SK-N-SH treated with all-trans-retinoic acid at 6 μM for 48 hours (cell line): Measurements from ENCODE around the gene SMIM27.
A peak's percentile ranks its signal among the peaks of the same experiment; 100 is the strongest.

Experiments used
- ATAC-seq: fragments of 200-7000 bp; cut with Tn5 transposase; 3 replicates; pipeline ENCODE4 v1.9.1; 2020; ENCODE audit warnings: mild to moderate bottlenecking, moderate library complexity
- ARNTL ChIP-seq: fragments of 450-650 bp; formaldehyde crosslinking; IDR thresholded peaks from 2 replicates; pipeline ENCODE4 v1.5.0; 2020; ENCODE audit warnings: low read depth, mild to moderate bottlenecking, moderate library complexity, borderline replicate concordance
- BACH2 ChIP-seq: fragments of 250-450 bp; sonication (Bioruptor Pico); IDR thresholded peaks from 2 replicates; pipeline ENCODE4 v1.9.0; 2021; ENCODE audit warnings: mild to moderate bottlenecking, borderline replicate concordance
- CREB5 ChIP-seq: fragments of 250-450 bp; sonication (Bioruptor Pico); IDR thresholded peaks from 2 replicates; pipeline ENCODE4 v1.5.1; 2020; ENCODE audit warnings: low read depth, mild to moderate bottlenecking, moderate library complexity
- CSDC2 ChIP-seq: fragments of 250-450 bp; sonication (Bioruptor Pico); IDR thresholded peaks from 2 replicates; pipeline ENCODE4 v1.5.0; 2020; ENCODE audit warnings: mild to moderate bottlenecking, moderate library complexity
- ESRRG ChIP-seq: fragments of 250-450 bp; sonication (Bioruptor Pico); IDR thresholded peaks from 2 replicates; pipeline ENCODE4 v1.6.1; 2021; ENCODE audit warnings: mild to moderate bottlenecking
- GLIS3 ChIP-seq: fragments of 250-450 bp; sonication (Bioruptor Pico); IDR thresholded peaks from 2 replicates; pipeline ENCODE4 v1.5.0; 2020; ENCODE audit warnings: mild to moderate bottlenecking, moderate library complexity
- ISL1 ChIP-seq: fragments of 250-450 bp; sonication (Bioruptor Pico); IDR thresholded peaks from 2 replicates; pipeline ENCODE4 v2.1.2; 2022; ENCODE audit warnings: mild to moderate bottlenecking, moderate library complexity
- OSR1 ChIP-seq: fragments of 250-450 bp; sonication (Bioruptor Pico); IDR thresholded peaks from 2 replicates; pipeline ENCODE4 v1.8.0; 2022; ENCODE audit warnings: moderate library complexity, mild to moderate bottlenecking, inconsistent platforms
- PATZ1 ChIP-seq: fragments of 250-450 bp; sonication (Bioruptor Pico); IDR thresholded peaks from 2 replicates; pipeline ENCODE4 v1.8.0; 2020; ENCODE audit warnings: mild to moderate bottlenecking, moderate library complexity, borderline replicate concordance
- POU6F1 ChIP-seq: fragments of 250-450 bp; sonication (Bioruptor Pico); IDR thresholded peaks from 2 replicates; pipeline ENCODE4 v1.8.0; 2021; ENCODE audit warnings: low read depth, mild to moderate bottlenecking, moderate library complexity, borderline replicate concordance
- PPARA ChIP-seq: fragments of 250-450 bp; sonication (Bioruptor Pico); IDR thresholded peaks from 2 replicates; pipeline ENCODE4 v1.5.0; 2020; ENCODE audit warnings: mild to moderate bottlenecking, borderline replicate concordance
- RARB ChIP-seq: fragments of 250-450 bp; sonication (Bioruptor Pico); IDR thresholded peaks from 2 replicates; pipeline ENCODE4 v1.8.0; 2021; ENCODE audit warnings: mild to moderate bottlenecking, moderate library complexity
- SNAI2 ChIP-seq: fragments of 250-450 bp; sonication (Bioruptor Pico); IDR thresholded peaks from 2 replicates; pipeline ENCODE4 v1.5.0; 2020; ENCODE audit warnings: mild to moderate bottlenecking, moderate library complexity
- TCF4 ChIP-seq: fragments of 250-450 bp; sonication (Bioruptor Pico); IDR thresholded peaks from 2 replicates; pipeline ENCODE4 v1.8.0; 2021; ENCODE audit warnings: mild to moderate bottlenecking, moderate library complexity, borderline replicate concordance
- TOX ChIP-seq: fragments of 250-450 bp; sonication (Bioruptor Pico); IDR thresholded peaks from 2 replicates; pipeline ENCODE4 v1.8.0; 2021; ENCODE audit warnings: mild to moderate bottlenecking, moderate library complexity, borderline replicate concordance
- TSHZ2 ChIP-seq: fragments of 250-450 bp; sonication (Bioruptor Pico); IDR thresholded peaks from 2 replicates; pipeline ENCODE4 v1.5.0; 2020; ENCODE audit warnings: mild to moderate bottlenecking, moderate library complexity
- ZC3H10 ChIP-seq: fragments of 250-450 bp; sonication (Bioruptor Pico); IDR thresholded peaks from 2 replicates; pipeline ENCODE4 v1.5.1; 2021; ENCODE audit warnings: mild to moderate bottlenecking, moderate library complexity
- ZFP3 ChIP-seq: fragments of 250-450 bp; sonication (Bioruptor Pico); IDR thresholded peaks from 2 replicates; pipeline ENCODE4 v1.5.0; 2020; ENCODE audit warnings: mild to moderate bottlenecking, moderate library complexity
- ZFP30 ChIP-seq: fragments of 450-650 bp; formaldehyde crosslinking; IDR thresholded peaks from 2 replicates; pipeline ENCODE4 v1.5.0; 2022; ENCODE audit warnings: mild to moderate bottlenecking, moderate library complexity
- ZNF565 ChIP-seq: fragments of 450-650 bp; formaldehyde crosslinking; conservative IDR thresholded peaks from 2 replicates; pipeline ENCODE4 v1.5.0; 2020; ENCODE audit warnings: low read depth, mild to moderate bottlenecking, moderate library complexity
- ZNF70 ChIP-seq: fragments of 450-650 bp; formaldehyde crosslinking; IDR thresholded peaks from 2 replicates; pipeline ENCODE4 v1.5.0; 2020; ENCODE audit warnings: mild to moderate bottlenecking, moderate library complexity
- ZNF8 ChIP-seq: fragments of 450-650 bp; formaldehyde crosslinking; IDR thresholded peaks from 2 replicates; pipeline ENCODE4 v1.5.0; 2020; ENCODE audit warnings: mild to moderate bottlenecking, moderate library complexity

SMIM27 gene

GRCh38 chr9:32566770-32567169, 14.6 kb downstream of the SMIM27 start:
- no peak for TF ChIP-seq SNAI2 (CRISPR knock-in tag)
- TF ChIP-seq CSDC2 (CRISPR knock-in tag), result no peak
- no peak for TF ChIP-seq RARB (CRISPR knock-in tag)
- TF ChIP-seq OSR1 (CRISPR knock-in tag), result no peak
- TF ChIP-seq ISL1 (CRISPR knock-in tag), result no peak
- TF ChIP-seq ZC3H10 (CRISPR knock-in tag), result no peak
- no peak for TF ChIP-seq ZNF8 (CRISPR knock-in tag)
- no peak for TF ChIP-seq BACH2
- no peak for TF ChIP-seq PPARA (CRISPR knock-in tag)
- TF ChIP-seq POU6F1, result no peak
- TF ChIP-seq TOX (CRISPR knock-in tag), result no peak
- TF ChIP-seq ZFP3 (CRISPR knock-in tag), result no peak
- no peak for TF ChIP-seq ESRRG (CRISPR knock-in tag)
- TF ChIP-seq GLIS3 (CRISPR knock-in tag), result no peak
- no peak for ATAC-seq

GRCh38 chr9:32570262-32570661, 18.1 kb downstream of the SMIM27 start:
- ATAC-seq, result no peak
- no peak for TF ChIP-seq ZFP30 (CRISPR knock-in tag)
- TF ChIP-seq ISL1 (CRISPR knock-in tag), result no peak
- TF ChIP-seq TSHZ2 (CRISPR knock-in tag), result no peak
- no peak for TF ChIP-seq CREB5 (CRISPR knock-in tag)
- TF ChIP-seq TCF4 (CRISPR knock-in tag), result peak; percentile 22; the same call in 1 of the 2 replicates
- no peak for TF ChIP-seq TOX (CRISPR knock-in tag)

GRCh38 chr9:32571969-32572899, 20.1 kb downstream of the SMIM27 start:
- no peak for TF ChIP-seq ESRRG (CRISPR knock-in tag)
- no peak for TF ChIP-seq ZC3H10 (CRISPR knock-in tag)
- TF ChIP-seq ZNF70, result no peak
- TF ChIP-seq ARNTL (CRISPR knock-in tag), result no peak
- TF ChIP-seq ZFP30 (CRISPR knock-in tag), result no peak
- no peak for TF ChIP-seq PPARA (CRISPR knock-in tag)
- ATAC-seq, result peak; percentile 95

GRCh38 chr9:32572900-32573523, 20.9 kb downstream of the SMIM27 start, which contains the start of gene NDUFB6:
NDUFB6 (minus strand) TSS chr9:32573159; CDS start chr9:32573060, 99 bp downstream.
- TF ChIP-seq TOX (CRISPR knock-in tag) (no peak), PATZ1 (CRISPR knock-in tag) (no peak), ZC3H10 (CRISPR knock-in tag) (no peak), PPARA (CRISPR knock-in tag) (no peak), TCF4 (CRISPR knock-in tag) (no peak), ARNTL (CRISPR knock-in tag) (no peak), ZNF8 (CRISPR knock-in tag) (no peak), ZNF70 (no peak; the same call in 1 of the 2 replicates), ZNF565 (CRISPR knock-in tag) (no peak), ZFP30 (CRISPR knock-in tag) (no peak), GLIS3 (CRISPR knock-in tag) (no peak), POU6F1 (no peak), CSDC2 (CRISPR knock-in tag) (no peak), CREB5 (CRISPR knock-in tag) (no peak)
- TF ChIP-seq, all 23 proteins: peak for 0
- peak; percentile 96 for ATAC-seq
